ENCODE results near the gene UBE2Q1. TPM values are rescaled to one million over a fixed set of nuclear protein-coding genes. Genes with fewer than 3 reads are reported as not detected.

The UBE2Q1 gene
- total RNA-seq, 2 donors from 2014 or later, result 24.7 to 43.7 TPM

DNA sequence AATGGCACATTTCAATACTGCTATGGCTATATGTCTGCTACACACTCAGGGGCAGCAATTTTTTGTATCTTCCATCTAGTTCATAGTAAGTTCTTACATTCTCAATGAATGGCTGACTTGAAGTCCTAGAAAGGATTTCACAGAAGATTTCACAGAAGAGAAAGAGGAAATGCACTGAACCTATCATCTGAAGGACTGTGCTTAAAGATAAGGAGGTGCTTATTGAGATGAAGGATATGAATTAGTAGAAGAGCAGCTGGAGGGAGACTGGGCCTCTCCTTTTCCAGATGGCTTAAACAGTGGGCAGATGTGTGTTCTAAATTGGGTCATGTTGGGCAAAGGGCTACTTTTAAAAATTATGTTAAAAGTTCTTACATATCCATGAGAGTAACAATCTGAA is 34.9 kb upstream of the UBE2Q1 start:
- intact Hi-C loops (cut with DNase I), result no loop called here
- Histone ChIP-seq H3K27ac (no peak overlapping the region), H3K36me3 (peaks cover 23 to 46% of the 10 kb centered on the region in 2 donors), H3K27me3 (replicated peaks; ENCODE audit: insufficient read depth) (no peaks in the 10 kb centered on the region), H3K9me3 (no peaks in the 10 kb centered on the region), H3K4me1 (replicated peaks) (no peaks in the 10 kb centered on the region), H3K4me3 (no peak overlapping the region)
- no peak for TF ChIP-seq POLR2A (IDR thresholded peaks at IDR 0.05)
- TF ChIP-seq, protein P1, sequence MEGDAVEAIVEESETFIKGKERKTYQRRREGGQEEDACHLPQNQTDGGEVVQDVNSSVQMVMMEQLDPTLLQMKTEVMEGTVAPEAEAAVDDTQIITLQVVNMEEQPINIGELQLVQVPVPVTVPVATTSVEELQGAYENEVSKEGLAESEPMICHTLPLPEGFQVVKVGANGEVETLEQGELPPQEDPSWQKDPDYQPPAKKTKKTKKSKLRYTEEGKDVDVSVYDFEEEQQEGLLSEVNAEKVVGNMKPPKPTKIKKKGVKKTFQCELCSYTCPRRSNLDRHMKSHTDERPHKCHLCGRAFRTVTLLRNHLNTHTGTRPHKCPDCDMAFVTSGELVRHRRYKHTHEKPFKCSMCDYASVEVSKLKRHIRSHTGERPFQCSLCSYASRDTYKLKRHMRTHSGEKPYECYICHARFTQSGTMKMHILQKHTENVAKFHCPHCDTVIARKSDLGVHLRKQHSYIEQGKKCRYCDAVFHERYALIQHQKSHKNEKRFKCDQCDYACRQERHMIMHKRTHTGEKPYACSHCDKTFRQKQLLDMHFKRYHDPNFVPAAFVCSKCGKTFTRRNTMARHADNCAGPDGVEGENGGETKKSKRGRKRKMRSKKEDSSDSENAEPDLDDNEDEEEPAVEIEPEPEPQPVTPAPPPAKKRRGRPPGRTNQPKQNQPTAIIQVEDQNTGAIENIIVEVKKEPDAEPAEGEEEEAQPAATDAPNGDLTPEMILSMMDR (IDR thresholded peaks at IDR 0.05), result no peak
- no peak for TF ChIP-seq POLR2AphosphoS5 (IDR thresholded peaks at IDR 0.05)
- no peak for DNase-seq (ENCODE audit: low spot score)

DNA sequence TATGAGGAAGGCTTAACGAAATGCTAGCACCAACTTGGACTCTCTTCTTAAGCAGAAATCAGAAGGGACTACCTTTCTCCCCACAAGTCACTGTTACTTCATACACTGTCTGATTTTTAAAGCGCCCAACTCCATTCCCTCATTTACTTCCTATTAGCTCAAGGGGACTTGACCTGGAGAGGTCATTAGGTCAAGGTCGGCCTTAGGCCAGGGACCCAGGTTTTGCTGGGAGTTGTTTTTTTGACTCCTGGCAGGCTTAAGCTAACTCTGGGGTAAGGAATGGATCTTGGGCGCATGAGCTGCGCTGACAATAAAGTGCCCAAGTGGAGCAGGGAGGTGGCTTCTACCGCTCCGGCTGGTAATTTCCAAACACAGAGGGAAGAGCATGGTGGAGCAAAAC is 32.7 kb upstream of the UBE2Q1 start:
- Histone ChIP-seq H3K9me3 (no peaks in the 10 kb centered on the region), H3K27me3 (replicated peaks; ENCODE audit: insufficient read depth) (no peaks in the 10 kb centered on the region), H3K4me3 (no peak overlapping the region), H3K4me1 (replicated peaks) (no peaks in the 10 kb centered on the region), H3K36me3 (peaks cover 19 to 44% of the 10 kb centered on the region in 2 donors), H3K27ac (no peak overlapping the region)
- no peak for DNase-seq (ENCODE audit: low spot score)
- no peak for TF ChIP-seq POLR2A (IDR thresholded peaks at IDR 0.05)
- TF ChIP-seq POLR2AphosphoS5 (IDR thresholded peaks at IDR 0.05), result no peak
- TF ChIP-seq, protein P1 (IDR thresholded peaks at IDR 0.05), result no peak
- intact Hi-C loops (cut with DNase I), result no loop called here
- 79% methylated on average over 7 of the region's 7 CpGs for WGBS

DNA sequence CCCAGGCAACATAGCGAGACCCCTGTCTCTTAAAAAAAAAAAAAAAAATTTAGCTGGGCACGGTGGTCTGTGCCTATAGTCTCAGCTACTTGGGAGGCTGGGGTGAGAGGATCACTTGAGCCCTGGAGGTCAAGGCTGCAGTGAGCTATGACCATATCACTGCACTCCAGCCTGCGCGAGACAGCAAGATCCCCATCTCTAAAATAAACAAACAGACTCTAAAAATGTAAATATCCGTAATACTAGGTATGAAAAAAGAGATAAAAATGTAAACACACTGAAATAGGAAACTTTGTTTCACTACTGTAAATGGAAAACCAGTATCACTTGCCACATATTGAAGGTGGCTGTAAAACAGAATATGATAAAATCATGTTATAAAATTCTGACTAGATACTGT is 32.3 kb upstream of the UBE2Q1 start:
- DNase-seq (ENCODE audit: low spot score), result no peak
- WGBS, result 56% methylated on average over 5 of the region's 5 CpGs
- Histone ChIP-seq H3K36me3 (peaks cover 19 to 48% of the 10 kb centered on the region in 2 donors), H3K27me3 (replicated peaks; ENCODE audit: insufficient read depth) (no peaks in the 10 kb centered on the region), H3K9me3 (no peaks in the 10 kb centered on the region), H3K4me3 (no peak overlapping the region), H3K4me1 (replicated peaks) (no peaks in the 10 kb centered on the region), H3K27ac (no peak overlapping the region)
- intact Hi-C loops (cut with DNase I), result no loop called here
- TF ChIP-seq, protein P1 (IDR thresholded peaks at IDR 0.05), result no peak
- TF ChIP-seq POLR2AphosphoS5 (IDR thresholded peaks at IDR 0.05), result no peak
- TF ChIP-seq POLR2A (IDR thresholded peaks at IDR 0.05), result no peak

DNA sequence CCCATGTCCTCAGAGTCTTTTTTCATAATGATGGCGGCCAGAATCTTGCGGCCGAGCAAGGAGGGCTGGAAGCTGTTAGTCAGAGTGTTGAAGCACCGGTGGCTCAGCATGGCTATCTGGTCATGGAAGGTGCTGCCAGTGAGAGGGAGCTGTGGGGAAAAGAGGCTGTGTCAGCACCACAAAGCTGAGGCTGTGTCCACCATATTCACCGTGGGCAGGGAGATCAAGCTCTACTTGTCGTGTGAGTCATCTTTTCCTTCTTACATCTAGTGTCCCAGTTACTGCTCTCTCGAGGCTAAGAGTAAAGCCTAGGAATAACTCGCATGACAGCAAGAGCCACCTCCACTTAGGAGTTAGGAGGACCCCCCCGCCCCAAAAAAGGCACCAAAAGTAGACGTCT is 31.3 kb upstream of the UBE2Q1 start:
- H3K27me3 ChIP-seq (replicated peaks; ENCODE audit: insufficient read depth), result no peaks in the 10 kb centered on the region
- no peak overlapping the region for H3K4me3 ChIP-seq
- H3K9me3 ChIP-seq, result no peaks in the 10 kb centered on the region
- no peaks in the 10 kb centered on the region for H3K4me1 ChIP-seq (replicated peaks)
- no peak overlapping the region for H3K27ac ChIP-seq
- DNase-seq (ENCODE audit: low spot score), result no peak
- TF ChIP-seq POLR2A (IDR thresholded peaks at IDR 0.05), result no peak
- no peak for TF ChIP-seq POLR2AphosphoS5 (IDR thresholded peaks at IDR 0.05)
- TF ChIP-seq, protein P1 (IDR thresholded peaks at IDR 0.05), result no peak
- peaks cover 19 to 56% of the 10 kb centered on the region in 2 donors for H3K36me3 ChIP-seq
- intact Hi-C loops (cut with DNase I), result no loop called here
- WGBS, result 79% methylated on average over 10 of the region's 10 CpGs

DNA sequence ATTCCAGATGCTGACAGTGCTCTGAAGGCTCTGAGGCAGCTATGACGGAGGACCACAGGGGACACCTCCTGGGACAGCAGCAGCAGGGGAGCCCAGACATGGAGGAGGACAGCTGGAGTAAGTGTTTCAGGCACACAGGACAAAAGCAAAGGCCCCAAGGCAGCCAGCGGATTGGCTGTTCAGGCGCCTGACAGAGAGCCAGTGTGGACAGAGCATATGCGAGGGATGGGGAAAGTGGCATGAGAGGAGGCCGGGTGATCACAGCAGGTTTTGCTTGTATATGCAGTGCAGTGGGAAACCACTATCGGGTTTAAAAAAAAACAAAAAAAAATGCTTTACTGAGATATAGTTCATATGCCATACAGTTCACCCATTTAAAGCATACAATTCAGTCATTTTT is 28.2 kb upstream of the UBE2Q1 start:
- H3K9me3 ChIP-seq, result no peaks in the 10 kb centered on the region
- DNase-seq (ENCODE audit: low spot score), result no peak
- no peak overlapping the region for H3K27ac ChIP-seq
- WGBS, result 87% methylated on average over 6 of the region's 6 CpGs
- H3K36me3 ChIP-seq, result peaks cover 34 to 79% of the 10 kb centered on the region in 2 donors
- H3K4me3 ChIP-seq, result no peak overlapping the region
- H3K27me3 ChIP-seq (replicated peaks; ENCODE audit: insufficient read depth), result no peaks in the 10 kb centered on the region
- no peaks in the 10 kb centered on the region for H3K4me1 ChIP-seq (replicated peaks)
- TF ChIP-seq POLR2AphosphoS5 (IDR thresholded peaks at IDR 0.05), result no peak
- TF ChIP-seq POLR2A (IDR thresholded peaks at IDR 0.05), result no peak
- TF ChIP-seq, protein P1 (IDR thresholded peaks at IDR 0.05), result no peak
- intact Hi-C loops (cut with DNase I), result no loop called here
